GM12892 (cell line): ENCODE results near the gene RBM28.

Experiments
- DNase-seq: peaks from one replicate; pipeline ENCODE4 v3.0.0; 2011; ENCODE audit not compliant: insufficient read length
- FAIRE-seq: peaks from 2 replicates; lab custom pipeline; 2011; peaks lifted over from hg19 to GRCh38; lab: Jason Lieb, UNC
- POLR2A ChIP-seq: IDR thresholded peaks from 2 replicates; pipeline ENCODE4 v1.6.1; 2011; ENCODE audit warnings: low read depth, low read length, control low read depth
- POLR2AphosphoS5 ChIP-seq: IDR thresholded peaks from 2 replicates; pipeline ENCODE4 v1.6.1; 2011; ENCODE audit warnings: low read depth, low read length, control low read depth
- TAF1 ChIP-seq: IDR thresholded peaks from 2 replicates; pipeline ENCODE4 v1.6.1; 2011; ENCODE audit warnings: low read depth, mild to moderate bottlenecking, control low read depth, low read length, borderline replicate concordance

RBM28 gene

GRCh38 chr7:128353610-128354009, 9.9 kb upstream of the RBM28 start:
- no peak for DNase-seq
- TF ChIP-seq TAF1 (no peak), POLR2AphosphoS5 (no peak), POLR2A (no peak)
- no peak for FAIRE-seq

- TF ChIP-seq TAF1, result no peak
- TF ChIP-seq POLR2AphosphoS5, result no peak
- TF ChIP-seq POLR2A, result no peak
- no peak for FAIRE-seq
- DNase-seq, result no peak
Observed at GRCh38 chr7:128353189-128353588, 9.5 kb upstream of the RBM28 start.

- FAIRE-seq (no peak), DNase-seq (no peak)
Observed at GRCh38 chr7:128352636-128353035, 8.9 kb upstream of the RBM28 start.

GRCh38 chr7:128352153-128352537, 8.4 kb upstream of the RBM28 start:
- DNase-seq, result no peak
- FAIRE-seq, result no peak
- TF ChIP-seq POLR2A (no peak), TAF1 (no peak), POLR2AphosphoS5 (no peak)

More at GRCh38 chr7:128352636-128353035, 8.9 kb upstream of the RBM28 start:
- TF ChIP-seq POLR2AphosphoS5 (no peak), POLR2A (no peak), TAF1 (no peak)

DNA sequence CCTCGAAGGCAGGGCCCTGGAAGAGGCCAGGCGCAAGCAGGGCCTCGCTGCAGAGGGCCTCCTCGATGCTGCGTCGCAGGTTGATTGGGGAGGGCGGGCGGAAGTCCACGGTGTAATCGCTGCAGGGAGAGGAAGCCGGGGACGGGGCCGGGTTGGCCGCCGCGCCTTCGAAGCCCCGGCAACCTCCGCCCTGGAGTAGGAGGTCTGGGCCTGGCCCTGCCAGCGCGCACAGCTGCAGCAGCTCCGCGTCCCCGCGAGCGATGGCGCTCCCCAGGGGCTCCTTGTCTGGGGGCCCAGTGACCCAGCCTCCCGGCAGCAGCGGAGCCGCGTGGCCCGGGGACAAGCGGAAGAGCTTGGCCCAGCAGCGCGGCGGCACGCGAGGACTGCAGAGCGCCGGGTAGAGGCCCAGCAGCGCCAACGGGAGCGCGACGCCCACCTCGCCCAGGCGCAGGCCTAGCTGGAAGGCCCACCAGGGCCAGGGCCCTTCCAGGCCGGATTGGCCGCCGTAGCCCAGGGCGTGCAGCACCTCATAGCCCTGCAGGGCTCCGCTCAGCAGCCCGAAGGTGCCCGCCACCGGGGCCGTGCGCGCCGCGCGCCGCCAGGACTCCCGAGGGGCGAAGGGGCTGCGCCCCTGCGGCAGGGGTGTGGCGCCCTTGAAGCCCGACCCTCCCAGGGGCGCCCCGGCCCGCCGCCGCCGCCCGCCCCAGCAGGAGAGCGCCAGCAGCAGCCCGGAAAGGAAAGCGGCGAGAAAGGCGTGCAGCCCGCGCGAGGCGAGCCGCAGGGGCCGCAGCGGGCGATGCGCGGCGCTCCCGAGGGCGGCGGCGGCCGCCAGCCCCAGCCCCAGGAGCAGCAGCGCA, 7.8 kb upstream of the RBM28 start:
- FAIRE-seq, result no peak
- no peak for DNase-seq
- TF ChIP-seq TAF1, result no peak

- no peak for DNase-seq
- no peak for FAIRE-seq
Observed at GRCh38 chr7:128350708-128351295, 7.1 kb upstream of the RBM28 start.

GRCh38 chr7:128349466-128349825, 5.7 kb upstream of the RBM28 start:
- no peak for FAIRE-seq
- TF ChIP-seq POLR2AphosphoS5 (no peak), POLR2A (no peak), TAF1 (no peak)
- no peak for DNase-seq

More at GRCh38 chr7:128350708-128351295, 7.1 kb upstream of the RBM28 start:
- no peak for TF ChIP-seq TAF1
- TF ChIP-seq POLR2AphosphoS5, result no peak
- no peak for TF ChIP-seq POLR2A

DNA sequence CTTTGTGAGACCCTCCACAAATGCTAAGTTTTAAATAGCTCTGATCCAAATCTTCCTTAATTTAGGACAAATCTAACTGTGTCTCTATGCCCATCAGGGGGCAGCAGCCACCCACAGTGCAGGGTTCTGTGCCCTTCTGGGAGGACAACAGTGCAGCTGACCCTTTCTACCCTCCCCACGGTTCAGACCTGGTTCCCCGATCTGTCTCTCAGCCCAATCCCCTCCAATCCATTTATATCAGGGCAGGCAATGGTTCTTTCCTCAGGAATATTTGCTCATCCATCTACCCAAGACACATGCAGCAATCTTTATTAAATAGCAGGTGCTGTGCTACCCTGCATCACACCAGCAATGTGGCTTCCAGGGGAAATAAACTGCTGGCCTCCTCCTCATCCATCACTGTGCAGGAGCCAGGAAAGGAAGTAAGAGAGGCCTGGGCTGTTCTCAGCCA, 4.0 kb upstream of the RBM28 start:
- FAIRE-seq (no peak), DNase-seq (no peak)
- no peak for TF ChIP-seq POLR2AphosphoS5
- TF ChIP-seq TAF1, result no peak
- TF ChIP-seq POLR2A, result no peak

GRCh38 chr7:128344431-128344774, 695 bp upstream of the RBM28 start:
- TF ChIP-seq POLR2A (no peak), POLR2AphosphoS5 (no peak), TAF1 (no peak)
- FAIRE-seq (no peak), DNase-seq (no peak)

- FAIRE-seq (no peak), DNase-seq (no peak)
- no peak for TF ChIP-seq POLR2A
Observed at GRCh38 chr7:128341733-128342132, 2.0 kb downstream of the RBM28 start.

DNA sequence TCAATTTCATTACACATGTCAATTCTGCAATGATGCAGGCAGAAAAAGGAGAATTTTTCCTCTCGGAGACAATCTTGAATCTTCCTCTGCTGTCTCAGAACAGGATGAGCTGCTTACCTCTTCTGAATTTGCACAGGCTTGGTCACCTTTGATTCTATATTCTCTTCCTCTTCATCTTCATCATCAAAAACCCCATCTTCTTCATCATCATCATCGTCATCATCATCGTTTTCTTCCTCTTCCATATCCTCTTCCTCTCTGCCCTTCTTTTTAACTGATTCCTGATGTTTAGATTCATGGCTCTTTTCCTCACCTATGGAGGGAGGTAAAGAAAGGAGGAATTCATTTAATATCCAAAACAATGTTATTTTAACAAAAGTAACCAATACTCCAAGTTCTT, 8.0 kb downstream of the RBM28 start:
- FAIRE-seq, result no peak
- TF ChIP-seq POLR2A, result no peak
- DNase-seq, result no peak

DNA sequence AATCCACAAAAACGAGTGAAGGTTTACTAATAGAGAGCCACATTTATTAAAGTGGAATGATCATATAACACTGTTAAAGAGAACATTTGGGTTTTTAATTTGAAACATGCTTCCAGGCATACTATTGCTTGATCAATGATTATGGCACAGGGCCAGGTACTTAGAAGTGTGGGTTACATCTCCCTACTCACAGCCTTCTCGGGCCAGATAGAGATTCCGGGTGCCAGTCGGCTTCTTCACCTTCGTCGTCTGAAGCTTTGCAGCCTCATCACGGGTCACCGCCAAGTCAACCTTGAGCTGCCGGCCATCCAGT, 19.4 kb downstream of the RBM28 start:
- TF ChIP-seq POLR2AphosphoS5 (no peak), TAF1 (no peak), POLR2A (no peak)
- DNase-seq, result no peak
- FAIRE-seq, result no peak
